ENCODE results near the gene ADORA2A.

ADORA2A gene

GRCh38 chr22:24427500-24428164, at the start of gene ADORA2A:
TSS of gene ADORA2A (plus strand) at chr22:24427599. CDS start at chr22:24433405, 5,806 bp downstream.
- H3K27me3 ChIP-seq (ENCODE audit: control insufficient read depth in 1 of 2, insufficient read depth in 2 of 2, low read length in 2 of 2) = peaks cover 0 to 13% of the 10 kb centered on the region in 2 donors
- H3K4me1 ChIP-seq (ENCODE audit: insufficient read depth, low read length) = peaks cover 21% of the 10 kb centered on the region
- no peaks in the 10 kb centered on the region for H3K9me3 ChIP-seq (ENCODE audit: low read length)
- H3K27ac ChIP-seq (ENCODE audit: low read depth, low read length) = no peak within 1 kb of the TSS
- H3K9ac ChIP-seq (ENCODE audit: low read length) = no peak within 1 kb of the TSS
- H3K4me3 ChIP-seq (ENCODE audit: low read depth in 1 of 2, low read length in 2 of 2) = no peak within 1 kb of the TSS
- no peaks in the 10 kb centered on the region for H3K36me3 ChIP-seq (ENCODE audit: insufficient read depth, low read length)

- Histone ChIP-seq H3K27me3 (ENCODE audit: control insufficient read depth in 1 of 2, insufficient read depth in 2 of 2, low read length in 2 of 2) (no peaks in the 10 kb centered on the region), H3K36me3 (ENCODE audit: insufficient read depth, low read length) (peaks cover 17% of the 10 kb centered on the region), H3K27ac (ENCODE audit: low read depth, low read length) (no peak overlapping the region), H3K4me3 (ENCODE audit: low read depth in 1 of 2, low read length in 2 of 2) (no peak overlapping the region), H3K9me3 (ENCODE audit: low read length) (no peaks in the 10 kb centered on the region), H3K9ac (ENCODE audit: low read length) (no peak overlapping the region), H3K4me1 (ENCODE audit: insufficient read depth, low read length) (no peaks in the 10 kb centered on the region)
Observed at GRCh38 chr22:24379536-24379935, 47.9 kb upstream of the ADORA2A start.

GRCh38 chr22:24380220-24380904, 47.0 kb upstream of the ADORA2A start:
- Histone ChIP-seq H3K9me3 (ENCODE audit: low read length) (no peaks in the 10 kb centered on the region), H3K36me3 (ENCODE audit: insufficient read depth, low read length) (peaks cover 12% of the 10 kb centered on the region)

GRCh38 chr22:24380905-24381230, 46.5 kb upstream of the ADORA2A start:
- Histone ChIP-seq H3K27ac (ENCODE audit: low read depth, low read length) (no peak overlapping the region), H3K4me1 (ENCODE audit: insufficient read depth, low read length) (no peaks in the 10 kb centered on the region), H3K27me3 (ENCODE audit: control insufficient read depth in 1 of 2, insufficient read depth in 2 of 2, low read length in 2 of 2) (no peaks in the 10 kb centered on the region), H3K4me3 (ENCODE audit: low read depth in 1 of 2, low read length in 2 of 2) (no peak overlapping the region), H3K36me3 (ENCODE audit: insufficient read depth, low read length) (peaks cover 12% of the 10 kb centered on the region), H3K9me3 (ENCODE audit: low read length) (no peaks in the 10 kb centered on the region), H3K9ac (ENCODE audit: low read length) (no peak overlapping the region)

More at GRCh38 chr22:24380220-24380904, 47.0 kb upstream of the ADORA2A start:
- Histone ChIP-seq H3K27ac (ENCODE audit: low read depth, low read length) (no peak overlapping the region), H3K4me3 (ENCODE audit: low read depth in 1 of 2, low read length in 2 of 2) (no peak overlapping the region), H3K4me1 (ENCODE audit: insufficient read depth, low read length) (no peaks in the 10 kb centered on the region), H3K9ac (ENCODE audit: low read length) (no peak overlapping the region), H3K27me3 (ENCODE audit: control insufficient read depth in 1 of 2, insufficient read depth in 2 of 2, low read length in 2 of 2) (no peaks in the 10 kb centered on the region)

- H3K27ac ChIP-seq (ENCODE audit: low read depth, low read length) = no peak overlapping the region
- H3K27me3 ChIP-seq (ENCODE audit: control insufficient read depth in 1 of 2, insufficient read depth in 2 of 2, low read length in 2 of 2) = no peaks in the 10 kb centered on the region
- H3K9me3 ChIP-seq (ENCODE audit: low read length) = no peaks in the 10 kb centered on the region
- H3K36me3 ChIP-seq (ENCODE audit: insufficient read depth, low read length) = no peaks in the 10 kb centered on the region
- H3K4me1 ChIP-seq (ENCODE audit: insufficient read depth, low read length) = no peaks in the 10 kb centered on the region
- H3K9ac ChIP-seq (ENCODE audit: low read length) = no peak overlapping the region
- no peak overlapping the region for H3K4me3 ChIP-seq (ENCODE audit: low read depth in 1 of 2, low read length in 2 of 2)
Observed at GRCh38 chr22:24383061-24383460, 44.3 kb upstream of the ADORA2A start.

- no peaks in the 10 kb centered on the region for H3K9me3 ChIP-seq (ENCODE audit: low read length)
- H3K4me1 ChIP-seq (ENCODE audit: insufficient read depth, low read length) = no peaks in the 10 kb centered on the region
- no peak overlapping the region for H3K4me3 ChIP-seq (ENCODE audit: low read depth in 1 of 2, low read length in 2 of 2)
- no peak overlapping the region for H3K27ac ChIP-seq (ENCODE audit: low read depth, low read length)
- no peaks in the 10 kb centered on the region for H3K36me3 ChIP-seq (ENCODE audit: insufficient read depth, low read length)
- no peaks in the 10 kb centered on the region for H3K27me3 ChIP-seq (ENCODE audit: control insufficient read depth in 1 of 2, insufficient read depth in 2 of 2, low read length in 2 of 2)
- no peak overlapping the region for H3K9ac ChIP-seq (ENCODE audit: low read length)
Observed at GRCh38 chr22:24384131-24384530, 43.3 kb upstream of the ADORA2A start.

GRCh38 chr22:24386937-24387471, 40.4 kb upstream of the ADORA2A start:
- Histone ChIP-seq H3K27ac (ENCODE audit: low read depth, low read length) (no peak overlapping the region), H3K4me3 (ENCODE audit: low read depth in 1 of 2, low read length in 2 of 2) (no peak overlapping the region), H3K27me3 (ENCODE audit: control insufficient read depth in 1 of 2, insufficient read depth in 2 of 2, low read length in 2 of 2) (no peaks in the 10 kb centered on the region), H3K9me3 (ENCODE audit: low read length) (no peaks in the 10 kb centered on the region), H3K4me1 (ENCODE audit: insufficient read depth, low read length) (peaks cover 24% of the 10 kb centered on the region), H3K36me3 (ENCODE audit: insufficient read depth, low read length) (no peaks in the 10 kb centered on the region), H3K9ac (ENCODE audit: low read length) (no peak overlapping the region)

GRCh38 chr22:24389680-24390079, 37.7 kb upstream of the ADORA2A start:
- Histone ChIP-seq H3K4me1 (ENCODE audit: insufficient read depth, low read length) (peaks cover 25% of the 10 kb centered on the region), H3K27me3 (ENCODE audit: control insufficient read depth in 1 of 2, insufficient read depth in 2 of 2, low read length in 2 of 2) (no peaks in the 10 kb centered on the region), H3K4me3 (ENCODE audit: low read depth in 1 of 2, low read length in 2 of 2) (no peak overlapping the region), H3K9ac (ENCODE audit: low read length) (no peak overlapping the region), H3K36me3 (ENCODE audit: insufficient read depth, low read length) (no peaks in the 10 kb centered on the region), H3K27ac (ENCODE audit: low read depth, low read length) (no peak overlapping the region), H3K9me3 (ENCODE audit: low read length) (no peaks in the 10 kb centered on the region)

- H3K27me3 ChIP-seq (ENCODE audit: control insufficient read depth in 1 of 2, insufficient read depth in 2 of 2, low read length in 2 of 2) = no peaks in the 10 kb centered on the region
- H3K4me1 ChIP-seq (ENCODE audit: insufficient read depth, low read length) = peaks cover 25% of the 10 kb centered on the region
- no peaks in the 10 kb centered on the region for H3K9me3 ChIP-seq (ENCODE audit: low read length)
- no peak overlapping the region for H3K9ac ChIP-seq (ENCODE audit: low read length)
- no peak overlapping the region for H3K27ac ChIP-seq (ENCODE audit: low read depth, low read length)
- H3K4me3 ChIP-seq (ENCODE audit: low read depth in 1 of 2, low read length in 2 of 2) = no peak overlapping the region
- no peaks in the 10 kb centered on the region for H3K36me3 ChIP-seq (ENCODE audit: insufficient read depth, low read length)
Observed at GRCh38 chr22:24390156-24390555, 37.2 kb upstream of the ADORA2A start.

- peaks cover 25% of the 10 kb centered on the region for H3K4me1 ChIP-seq (ENCODE audit: insufficient read depth, low read length)
- H3K9me3 ChIP-seq (ENCODE audit: low read length) = no peaks in the 10 kb centered on the region
- peaks cover 3% of the 10 kb centered on the region for H3K36me3 ChIP-seq (ENCODE audit: insufficient read depth, low read length)
- H3K4me3 ChIP-seq (ENCODE audit: low read depth in 1 of 2, low read length in 2 of 2) = no peak overlapping the region
- H3K9ac ChIP-seq (ENCODE audit: low read length) = no peak overlapping the region
- no peaks in the 10 kb centered on the region for H3K27me3 ChIP-seq (ENCODE audit: control insufficient read depth in 1 of 2, insufficient read depth in 2 of 2, low read length in 2 of 2)
- no peak overlapping the region for H3K27ac ChIP-seq (ENCODE audit: low read depth, low read length)
Observed at GRCh38 chr22:24390576-24390975, 36.8 kb upstream of the ADORA2A start.

GRCh38 chr22:24391836-24392217, 35.6 kb upstream of the ADORA2A start:
- Histone ChIP-seq H3K9me3 (ENCODE audit: low read length) (no peaks in the 10 kb centered on the region), H3K27me3 (ENCODE audit: control insufficient read depth in 1 of 2, insufficient read depth in 2 of 2, low read length in 2 of 2) (no peaks in the 10 kb centered on the region), H3K36me3 (ENCODE audit: insufficient read depth, low read length) (peaks cover 16% of the 10 kb centered on the region), H3K27ac (ENCODE audit: low read depth, low read length) (no peak overlapping the region), H3K4me1 (ENCODE audit: insufficient read depth, low read length) (peaks cover 25% of the 10 kb centered on the region), H3K9ac (ENCODE audit: low read length) (no peak overlapping the region), H3K4me3 (ENCODE audit: low read depth in 1 of 2, low read length in 2 of 2) (no peak overlapping the region)
